Adrenal gland (tissue), 12 donors: Measurements from ENCODE around the gene KCNH6. TPM values are rescaled to one million over a fixed set of nuclear protein-coding genes. Genes with fewer than 3 reads are reported as not detected.

Source experiments
- DNase-seq, 7 donors: peaks; one replicate each; pipeline ENCODE4 v3.0.0-alpha.2; 2019 to 2020
- H3K27ac ChIP-seq, 5 donors: fragments of 200-600 bp; sonication (generic) in 4 of 5; 1 replicate in 3 of 5; 2 replicates in 2 of 5; pipeline versions ENCODE4 v1.5.1 to v1.8.0; 2016 to 2020; ENCODE audit warnings: mild to moderate bottlenecking in 1 of 5
- H3K27me3 ChIP-seq: fragments of 200-600 bp; 2 replicates; pipeline ENCODE4 v1.8.0; 2021
- H3K36me3 ChIP-seq, 2 donors: fragments of 200-600 bp; replicated peaks in 1 of 2; 1 replicate in 1 of 2; 2 replicates in 1 of 2; pipeline versions ENCODE4 v1.5.1 to v1.8.0; 2018 to 2022
- H3K4me1 ChIP-seq, 2 donors: fragments of 200-600 bp; replicated peaks in 1 of 2; 1 replicate in 1 of 2; 2 replicates in 1 of 2; pipeline versions ENCODE4 v1.5.1 to v1.8.0; 2018 to 2021
- H3K4me3 ChIP-seq, 4 donors: fragments of 200-600 bp; sonication (generic) in 3 of 4; one replicate each; pipeline ENCODE4 v1.5.1; 2016 to 2018
- H3K9me3 ChIP-seq, 3 donors: fragments of 200-600 bp; sonication (generic) in 1 of 3; replicated peaks in 1 of 3; 1 replicate in 2 of 3; 2 replicates in 1 of 3; pipeline versions ENCODE4 v1.5.1 to v1.8.0; 2016 to 2021
- CTCF ChIP-seq, 6 experiments: fragments of 450-650 bp in 4 of 6; fragments of 200-600 bp in 2 of 6; sonication (generic) in 1 of 6; IDR thresholded peaks; 1 replicate in 5 of 6; 2 replicates in 1 of 6; pipeline versions ENCODE4 v1.5.1 to v1.8.0; 2016 to 2021; ENCODE audit warnings: antibody characterized with exemption in 6 of 6, mild to moderate bottlenecking in 2 of 6, moderate library complexity in 1 of 6
- POLR2A ChIP-seq, 2 donors: fragments of 450-650 bp; IDR thresholded peaks; one replicate each; pipeline ENCODE4 v1.6.1; 2017; ENCODE audit warnings: antibody characterized with exemption in 2 of 2, mild to moderate bottlenecking in 2 of 2, moderate library complexity in 1 of 2
- WGBS, 4 donors: extraction: QIAGEN DNeasy Blood & Tissue Kit in 2 of 4; methylation state at CpG; one replicate each; pipeline versions ENCODE4 v1.1.5 to v1.1.7; 2013 to 2017; 5-methylcytosine and 5-hydroxymethylcytosine counted together
- intact Hi-C, 2 donors: fragments of 100-400 bp; cut with DNase I; formaldehyde crosslinking; loops; one replicate each; pipeline versions ENCODE4 v1.14.1 to v1.15.0; 2022 to 2023
- polyA plus RNA-seq, 3 donors: library from polyadenylated mRNA; stranded (reverse); fragments of 200-250 nt in 2 of 3; fragments of 350-450 nt in 1 of 3; fragmentation: Illumina TruSeq in 1 of 3; extraction: RNeasy Lipid Tissue Mini Kit (QIAGEN cat#74804) in 1 of 3; gene quantifications; one replicate each; pipeline ENCODE4 v1.2.3, GENCODE V29; 2013 to 2014
- total RNA-seq, 9 donors: library from RNA; depleted of rRNA in 4 of 9; stranded (reverse); fragments of >200 nt in 4 of 9; fragments of 120-200 nt in 1 of 9; fragmentation: NEBNext Ultra II Directional in 1 of 9; extraction: Animal tissue kit (Norgen Biotek cat#: 25700) in 1 of 9; gene quantifications; one replicate each; pipeline versions ENCODE4 v1.1.0 to v1.2.4, GENCODE V29; 2013 to 2023
- donor health status: healthy with polysubstance abuse.
- donor health status: Bipolar disorder and iron deficiency.
- donor health status: DM: yes; HTN: yes; CAD: no.
- donor health status: DM: no; HTN: no; CAD: no.
- donor health status: DM: no; HTN: no; CAD: no.
- donor health status: DM: yes; HTN: yes; CAD: no.

KCNH6 gene
- total and polyA plus RNA-seq, 12 donors: 0.11 to 0.41 (median 0.32) TPM; not detected in 7

- Histone ChIP-seq H3K27ac (peak overlapping the region in 1 of 5 donors; percentile 85), H3K4me1 (peaks cover 22 to 41% of the 10 kb centered on the region in 2 donors), H3K4me3 (peak overlapping the region in 1 of 4 donors; percentile 73), H3K27me3 (no peaks in the 10 kb centered on the region), H3K9me3 (no peaks in the 10 kb centered on the region), H3K36me3 (no peaks in the 10 kb centered on the region)
- DNase-seq: peak in 1 of 7 donors; percentile 36
- no peak for TF ChIP-seq POLR2A (IDR thresholded peaks at IDR 0.05)
- TF ChIP-seq CTCF (IDR thresholded peaks at IDR 0.05): no peak
- intact Hi-C loops: loop anchor here in 1 of 2 donors (5.0 kb wide), 1 partner anchor 50 kb away; no protein-coding TSS in a partner anchor
- WGBS, 4 donors: 18 to 27% (median 22%) methylated on average over 6 to 44 of the region's 44 CpGs
Measured at GRCh38 chr17:63477480-63478440, 45.4 kb upstream of the KCNH6 start.

GRCh38 chr17:63478814-63479494 is 44.2 kb upstream of the KCNH6 start:
- 39 to 68% (median 40%) methylated on average over 9 to 16 of the region's 16 CpGs for WGBS, 4 donors
- Histone ChIP-seq H3K27ac (no peak overlapping the region), H3K27me3 (no peaks in the 10 kb centered on the region), H3K36me3 (no peaks in the 10 kb centered on the region), H3K9me3 (no peaks in the 10 kb centered on the region), H3K4me1 (peaks cover 17 to 36% of the 10 kb centered on the region in 2 donors), H3K4me3 (no peak overlapping the region)
- TF ChIP-seq POLR2A (IDR thresholded peaks at IDR 0.05) (no peak), CTCF (IDR thresholded peaks at IDR 0.05) (peak; percentile 59 to 91 (median 80))
- intact Hi-C loops: loop anchor here in 1 of 2 donors (5.0 kb wide), 1 partner anchor 52 kb away; no protein-coding TSS in a partner anchor
- peak; percentile 85 to 93 (median 90) for DNase-seq

- H3K4me3 ChIP-seq: no peak overlapping the region
- WGBS, 4 donors: 84 to 94% (median 85%) methylated on average over 11 to 17 of the region's 17 CpGs
Measured at GRCh38 chr17:63479495-63480184, 43.5 kb upstream of the KCNH6 start.

More at GRCh38 chr17:63479495-63480184, 43.5 kb upstream of the KCNH6 start:
- no peaks in the 10 kb centered on the region for H3K27me3 ChIP-seq
- no peaks in the 10 kb centered on the region for H3K36me3 ChIP-seq
- DNase-seq: no peak
- peaks cover 15 to 32% of the 10 kb centered on the region in 2 donors for H3K4me1 ChIP-seq
- H3K27ac ChIP-seq: no peak overlapping the region
- TF ChIP-seq POLR2A (IDR thresholded peaks at IDR 0.05): no peak
- no peak for TF ChIP-seq CTCF (IDR thresholded peaks at IDR 0.05)
- intact Hi-C loops: loop anchor here (2.0 to 10.0 kb wide), 3 partner anchors 52 to 135 kb away; no protein-coding TSS in a partner anchor
- H3K9me3 ChIP-seq: no peaks in the 10 kb centered on the region
